Loucy (cell line): ENCODE results near the gene DRGX.

Experiments
- EZH2phosphoT487 ChIP-seq: fragments of 200-600 bp; IDR thresholded peaks from 2 replicates; pipeline ENCODE4 v1.6.1; 2018; ENCODE audit warnings: antibody characterized with exemption, mild to moderate bottlenecking, moderate library complexity, borderline replicate concordance
- TF ChIP-seq, protein P1 (sequence below): fragments of 200-600 bp; sonication (generic); conservative IDR thresholded peaks from 2 replicates; pipeline ENCODE4 v1.5.1; 2014; ENCODE audit warnings: mild to moderate bottlenecking, antibody characterized with exemption, low read length

- TF ChIP-seq, protein P1, sequence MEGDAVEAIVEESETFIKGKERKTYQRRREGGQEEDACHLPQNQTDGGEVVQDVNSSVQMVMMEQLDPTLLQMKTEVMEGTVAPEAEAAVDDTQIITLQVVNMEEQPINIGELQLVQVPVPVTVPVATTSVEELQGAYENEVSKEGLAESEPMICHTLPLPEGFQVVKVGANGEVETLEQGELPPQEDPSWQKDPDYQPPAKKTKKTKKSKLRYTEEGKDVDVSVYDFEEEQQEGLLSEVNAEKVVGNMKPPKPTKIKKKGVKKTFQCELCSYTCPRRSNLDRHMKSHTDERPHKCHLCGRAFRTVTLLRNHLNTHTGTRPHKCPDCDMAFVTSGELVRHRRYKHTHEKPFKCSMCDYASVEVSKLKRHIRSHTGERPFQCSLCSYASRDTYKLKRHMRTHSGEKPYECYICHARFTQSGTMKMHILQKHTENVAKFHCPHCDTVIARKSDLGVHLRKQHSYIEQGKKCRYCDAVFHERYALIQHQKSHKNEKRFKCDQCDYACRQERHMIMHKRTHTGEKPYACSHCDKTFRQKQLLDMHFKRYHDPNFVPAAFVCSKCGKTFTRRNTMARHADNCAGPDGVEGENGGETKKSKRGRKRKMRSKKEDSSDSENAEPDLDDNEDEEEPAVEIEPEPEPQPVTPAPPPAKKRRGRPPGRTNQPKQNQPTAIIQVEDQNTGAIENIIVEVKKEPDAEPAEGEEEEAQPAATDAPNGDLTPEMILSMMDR = no peak; the same call in 1 of the 2 replicates
- TF ChIP-seq EZH2phosphoT487 = no peak
These were observed 7.7 kb downstream of the DRGX start for GRCh38 chr10:49388161-49388560.
